NCI-H2196 (cell line): ENCODE measurements around the gene ZBTB37.
"Not testable (repeated sequence)": the region's sequence is repeated elsewhere in the genome, so short reads cannot be mapped to it uniquely, and the experiment has no call there.

Source experiments
- DNase-seq: peaks from one replicate; lab custom pipeline; 2025; ENCODE audit not compliant: unreplicated experiment; lab: John Stamatoyannopoulos, UW

Gene ZBTB37

DNA sequence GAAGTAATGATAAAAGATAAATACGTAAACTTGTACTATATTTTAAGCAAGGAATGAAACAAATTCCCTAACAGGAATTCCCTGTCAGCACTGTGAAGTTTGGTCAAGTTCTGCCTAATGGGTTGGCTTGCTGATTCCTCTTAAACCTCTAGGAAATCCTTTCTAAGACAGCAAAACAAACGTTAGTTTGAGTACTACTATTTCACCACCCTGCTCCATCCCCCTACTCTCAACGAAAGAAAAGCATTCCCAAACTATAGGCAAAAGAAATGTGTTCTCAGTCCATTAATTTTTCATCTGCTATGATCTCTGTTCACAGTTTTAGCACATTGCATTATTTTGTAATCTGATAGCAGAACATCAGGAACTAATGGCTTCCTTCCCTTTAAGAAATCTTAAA lies 32.8 kb downstream of the ZBTB37 start:
- no peak for DNase-seq

DNA sequence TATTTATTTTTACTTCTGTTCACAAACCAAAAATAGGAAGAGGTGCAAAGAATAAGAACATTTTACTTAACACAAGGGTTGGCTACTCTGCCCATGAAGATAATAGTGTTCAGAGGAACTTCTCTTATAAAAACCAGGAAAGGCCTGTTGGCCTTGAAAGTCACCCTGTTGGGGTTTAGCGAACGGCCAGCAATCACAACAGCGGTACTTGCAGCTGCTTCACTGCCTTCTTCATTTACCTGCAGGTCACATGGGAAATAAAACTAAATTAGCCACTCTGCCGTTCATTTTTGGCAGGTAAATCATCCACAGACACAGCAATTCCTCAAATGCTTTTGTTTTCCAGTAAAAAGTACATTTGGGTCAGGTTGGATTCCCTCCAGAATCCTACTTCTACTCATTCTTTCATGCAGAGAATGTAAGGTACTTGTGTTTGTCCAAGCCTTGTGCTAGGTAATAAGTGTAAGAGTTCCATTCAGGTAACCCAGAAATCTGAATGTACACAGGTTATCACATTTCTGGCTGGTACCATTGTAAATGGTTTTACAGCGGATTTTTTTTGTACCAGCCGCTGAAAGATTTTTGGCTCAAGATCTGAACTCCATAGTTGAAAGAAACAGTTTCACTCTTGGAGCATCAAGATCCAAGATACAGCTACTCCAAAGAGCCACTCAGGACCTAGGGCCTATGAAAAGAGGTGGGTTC lies 35.8 kb downstream of the ZBTB37 start:
- DNase-seq: no peak

DNA sequence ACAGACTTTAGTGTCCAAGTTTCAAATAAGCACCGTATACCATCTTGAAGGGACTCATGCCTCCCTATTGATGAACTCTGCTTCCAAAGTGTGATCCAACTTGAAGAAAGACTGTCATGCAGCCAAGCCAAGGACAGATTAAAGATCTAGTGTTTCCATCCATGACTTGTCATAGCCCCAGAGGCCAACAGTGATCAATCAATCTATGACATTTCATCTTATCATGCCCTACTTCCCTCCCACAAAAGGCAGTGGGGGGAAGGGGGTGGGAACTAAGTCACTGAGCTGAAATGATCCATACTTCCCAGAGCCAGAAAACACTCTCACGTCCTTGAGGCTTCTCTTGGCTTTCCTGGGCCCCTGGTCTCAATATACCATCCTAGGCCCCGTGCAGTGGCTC lies 44.9 kb downstream of the ZBTB37 start:
- no peak for DNase-seq

DNA sequence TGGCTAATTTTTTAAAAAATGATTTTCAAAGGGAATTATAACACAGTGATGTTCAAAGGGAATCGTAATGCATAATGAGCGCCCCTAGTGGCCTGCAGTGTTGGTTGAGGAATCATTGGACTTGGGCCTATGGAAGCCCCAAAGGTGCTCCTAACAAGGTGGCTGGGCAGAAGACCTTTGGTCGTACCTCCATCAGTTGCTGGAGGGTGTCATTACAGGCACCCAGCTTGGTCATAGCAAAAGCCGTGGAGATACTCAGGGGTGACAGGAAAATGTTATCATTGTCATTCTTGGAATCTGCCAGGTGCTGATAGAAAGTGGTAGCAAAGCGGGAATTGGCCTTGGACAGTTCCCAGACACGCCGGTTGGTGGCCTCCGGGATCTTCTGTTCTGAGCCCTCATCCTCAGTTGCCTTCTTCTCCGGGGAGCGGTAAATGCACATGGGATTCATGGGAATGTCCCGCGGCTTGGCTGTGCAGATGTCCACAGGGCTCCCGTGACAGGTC lies 46.2 kb downstream of the ZBTB37 start:
- peak; percentile 2 for DNase-seq

DNA sequence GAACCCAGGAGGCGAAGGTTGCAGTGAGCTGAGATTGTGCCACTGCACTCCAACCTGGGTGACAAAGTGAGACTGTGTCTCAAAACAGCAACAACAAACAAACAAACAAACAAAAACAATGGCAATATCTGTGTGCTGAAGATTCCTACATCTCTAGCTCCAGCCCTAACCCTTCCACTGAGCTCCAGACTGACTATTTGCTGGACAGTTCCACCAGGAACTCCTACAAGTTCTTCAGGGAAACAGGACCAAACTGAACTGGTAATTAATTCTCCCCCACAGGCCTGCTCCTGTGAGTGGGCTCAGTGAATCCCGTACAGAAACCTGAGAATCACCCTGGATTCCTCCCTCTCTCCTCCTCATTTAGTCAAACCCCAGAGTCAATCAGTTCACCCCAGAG lies 47.4 kb downstream of the ZBTB37 start:
- DNase-seq: no peak

DNA sequence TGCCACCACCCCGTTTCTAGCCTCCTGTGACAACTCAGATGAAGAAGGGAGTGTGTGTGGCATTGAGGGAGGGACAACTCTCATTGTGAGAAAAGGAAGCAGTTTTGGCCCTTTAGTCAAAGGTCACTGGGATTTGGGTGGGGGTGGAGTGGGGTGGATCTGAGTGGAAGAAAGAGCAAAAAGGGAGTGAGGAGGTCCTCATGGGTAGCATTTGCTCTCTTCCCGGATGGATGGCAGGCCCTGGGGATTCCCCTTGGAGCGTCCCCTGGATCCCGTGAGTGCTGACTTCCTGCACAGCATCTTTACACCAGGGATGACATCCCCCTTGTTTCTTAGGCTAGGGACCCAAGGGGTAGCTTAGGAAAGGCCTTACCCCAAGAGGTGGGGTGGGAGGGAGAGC lies 48.5 kb downstream of the ZBTB37 start:
- DNase-seq: no peak

DNA sequence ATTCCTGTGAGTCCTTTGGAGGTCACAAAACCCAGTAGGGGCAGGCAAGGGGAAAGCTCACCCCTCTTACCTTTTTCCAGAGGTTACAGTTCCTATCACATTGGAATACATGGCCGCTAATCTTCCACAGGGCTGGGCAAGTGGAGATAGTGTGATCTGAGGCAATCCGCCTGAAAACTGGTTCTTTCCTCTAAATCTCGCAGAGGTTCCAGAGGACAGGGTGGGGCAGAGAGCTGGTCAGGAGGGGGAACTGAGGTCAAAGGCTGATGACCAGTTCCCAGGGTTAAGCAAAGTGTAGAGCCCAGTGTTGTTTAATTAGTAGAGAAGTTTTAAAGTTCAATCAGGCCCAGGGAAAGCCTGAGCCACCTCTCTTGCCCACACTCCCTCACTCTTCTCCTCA lies 49.0 kb downstream of the ZBTB37 start, which contains the start of gene SERPINC1:
Gene SERPINC1 (minus strand): TSS at position 179 of the 400 bp plus-strand sequence. CDS start 68 bp downstream, at position 111.
- DNase-seq: no peak

DNA sequence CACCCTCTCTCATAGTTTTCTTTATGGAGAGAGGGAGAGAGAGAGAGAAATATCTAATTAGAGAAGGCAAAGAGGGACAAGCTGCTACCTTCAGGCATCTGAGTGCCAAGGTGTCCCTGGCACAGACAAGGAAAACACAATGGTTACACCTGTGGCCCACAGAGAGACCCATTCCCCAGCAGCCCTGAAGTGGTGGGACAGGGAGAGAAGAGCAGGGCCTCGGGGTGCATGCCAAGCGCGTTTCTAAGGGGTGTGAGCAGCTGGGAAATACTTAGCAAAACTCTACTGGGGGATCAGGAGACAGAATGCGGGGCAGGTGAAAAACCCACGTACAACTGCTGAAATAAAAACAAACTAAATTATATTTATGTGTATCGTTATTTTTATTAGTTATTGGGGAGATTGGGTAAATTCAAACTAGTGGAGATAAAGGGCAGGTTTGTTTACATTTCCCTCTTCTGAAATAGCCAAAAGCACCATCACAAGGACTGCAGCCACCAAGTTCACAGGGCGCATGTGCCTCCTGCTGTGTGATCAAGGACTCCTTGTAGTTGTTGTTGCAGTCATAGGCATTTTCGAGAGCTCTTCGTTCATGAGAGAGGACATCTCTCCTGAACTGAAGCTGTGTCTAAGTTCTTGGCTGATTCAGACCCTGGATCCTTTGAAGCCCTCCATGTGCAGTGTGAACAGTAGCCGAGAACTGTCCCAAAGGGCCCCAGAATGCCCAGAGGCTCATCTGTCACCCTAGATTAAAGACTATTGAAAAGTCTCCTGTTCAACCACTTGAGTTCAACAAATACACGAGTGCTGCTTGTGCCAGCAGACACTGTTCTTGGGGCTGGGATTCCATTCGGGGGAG lies 49.7 kb downstream of the ZBTB37 start:
- DNase-seq: no peak

DNA sequence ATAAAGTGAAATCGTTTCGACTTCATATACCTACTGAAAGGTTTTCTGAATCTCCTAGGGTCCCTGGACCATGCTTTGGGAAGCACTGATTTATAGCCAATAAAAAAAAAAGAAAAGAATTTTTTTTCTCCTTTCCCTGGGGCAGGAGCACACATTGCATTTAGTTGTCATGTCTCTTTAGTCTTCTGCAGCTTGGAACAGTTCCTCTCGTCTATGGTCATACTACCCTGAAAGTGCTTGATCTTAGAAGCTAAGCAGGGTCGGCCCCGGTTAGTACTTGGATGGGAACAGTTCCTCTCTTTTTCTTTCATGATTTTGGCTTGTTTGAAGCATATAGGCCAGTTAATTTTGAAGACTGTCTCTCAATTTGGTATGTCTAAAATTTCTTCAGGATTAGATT lies 52.7 kb downstream of the ZBTB37 start:
- no peak for DNase-seq

DNA sequence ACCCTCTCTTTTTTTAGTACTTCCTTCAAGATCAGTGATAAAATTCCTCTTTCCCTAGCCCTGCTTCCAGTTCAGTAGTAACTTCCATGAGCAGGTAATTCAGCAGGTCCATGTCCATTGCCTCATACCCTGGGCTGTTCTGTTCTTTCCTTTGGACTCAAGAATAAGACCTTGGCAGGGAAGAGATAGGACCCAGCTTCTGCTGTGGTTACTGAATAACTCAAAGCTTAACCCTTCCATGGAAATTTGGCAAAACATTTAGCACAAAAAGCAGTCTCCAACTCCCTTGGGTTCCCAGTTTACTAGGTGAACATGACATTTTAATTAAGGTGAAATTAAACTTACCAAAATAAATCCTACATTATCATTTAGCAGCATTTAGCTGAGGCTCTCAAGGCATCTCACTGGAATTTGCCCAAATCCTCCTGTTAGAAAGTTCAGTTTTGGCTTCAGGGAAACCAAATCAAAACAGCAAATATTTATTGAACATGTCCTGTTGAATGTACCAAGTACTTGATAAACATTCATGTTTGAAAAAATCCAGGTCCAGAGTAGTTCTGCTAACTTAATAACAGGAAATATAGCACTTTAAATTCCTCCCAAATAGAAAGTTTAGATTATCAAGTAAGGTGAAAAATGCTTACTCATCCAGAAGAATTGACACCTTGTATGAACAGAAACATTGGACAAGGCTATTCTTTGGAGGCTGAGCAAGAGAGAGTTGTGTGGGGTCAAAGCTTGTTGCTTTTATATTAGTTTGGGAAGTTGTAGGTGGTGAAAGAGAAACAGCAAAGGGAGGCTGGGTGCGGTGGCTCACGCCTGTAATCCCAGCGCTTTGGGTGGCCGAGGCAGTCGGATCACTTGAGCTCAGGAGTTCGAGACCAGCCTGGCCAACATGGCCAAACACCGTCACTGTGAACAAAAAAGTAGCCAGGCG lies 57.4 kb downstream of the ZBTB37 start:
- no peak for DNase-seq

DNA sequence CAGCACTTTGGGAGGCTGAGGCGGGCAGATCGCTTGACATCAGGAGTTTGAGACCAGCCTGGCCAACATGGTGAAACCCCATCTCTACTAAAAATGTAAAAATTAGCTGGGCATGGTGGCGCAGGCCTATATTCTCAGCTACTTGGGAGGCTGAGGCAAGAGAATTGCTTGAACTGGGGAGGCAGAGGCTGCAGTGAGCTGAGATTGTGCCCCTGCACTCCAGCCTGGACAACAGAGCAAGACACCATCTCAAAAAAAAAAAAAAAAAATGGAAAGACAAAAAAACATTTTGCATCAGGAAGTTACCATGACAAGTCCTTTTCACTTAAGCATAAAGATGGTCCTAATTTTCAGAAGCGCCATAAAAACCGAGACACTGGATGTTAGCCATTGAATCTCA lies 62.4 kb downstream of the ZBTB37 start:
- not testable (repeated sequence) for DNase-seq

DNA sequence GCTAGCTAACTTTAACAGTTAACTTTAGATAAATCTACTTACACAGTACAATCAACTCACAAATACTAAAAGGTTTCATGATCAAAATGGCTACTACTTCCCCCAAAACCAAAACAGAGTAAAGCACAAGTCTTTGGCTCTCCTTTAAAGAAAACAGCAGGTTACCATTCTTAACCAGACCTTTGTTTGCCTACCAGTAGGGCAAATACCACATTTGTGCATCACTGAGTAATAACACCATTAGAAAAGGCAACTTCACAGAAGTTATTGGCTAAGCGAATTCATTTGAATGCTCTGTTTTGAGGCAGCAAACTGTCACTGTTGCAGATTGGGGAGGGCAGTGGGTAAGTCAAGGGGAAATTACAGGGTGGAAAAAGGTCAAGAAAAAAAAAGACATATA lies 66.3 kb downstream of the ZBTB37 start:
- DNase-seq: no peak

DNA sequence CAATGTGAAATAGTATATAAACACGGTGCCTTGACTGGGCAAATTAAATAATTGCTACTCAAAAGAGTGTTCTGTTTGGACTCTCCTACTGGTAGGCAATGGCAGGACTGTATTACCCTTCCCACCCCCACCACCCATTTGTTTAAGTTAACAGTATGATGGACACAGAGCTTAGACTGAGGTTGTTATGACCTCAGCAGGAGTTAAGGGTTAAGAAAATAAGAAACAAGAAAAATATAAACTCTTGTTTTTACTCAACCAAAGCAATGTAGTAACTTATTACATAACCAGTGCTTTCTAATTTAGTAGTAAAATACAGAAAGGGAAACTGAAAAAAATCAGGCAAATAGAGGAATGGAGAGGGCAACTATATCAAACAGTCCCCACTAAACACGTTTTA lies 68.9 kb downstream of the ZBTB37 start:
- DNase-seq: no peak

DNA sequence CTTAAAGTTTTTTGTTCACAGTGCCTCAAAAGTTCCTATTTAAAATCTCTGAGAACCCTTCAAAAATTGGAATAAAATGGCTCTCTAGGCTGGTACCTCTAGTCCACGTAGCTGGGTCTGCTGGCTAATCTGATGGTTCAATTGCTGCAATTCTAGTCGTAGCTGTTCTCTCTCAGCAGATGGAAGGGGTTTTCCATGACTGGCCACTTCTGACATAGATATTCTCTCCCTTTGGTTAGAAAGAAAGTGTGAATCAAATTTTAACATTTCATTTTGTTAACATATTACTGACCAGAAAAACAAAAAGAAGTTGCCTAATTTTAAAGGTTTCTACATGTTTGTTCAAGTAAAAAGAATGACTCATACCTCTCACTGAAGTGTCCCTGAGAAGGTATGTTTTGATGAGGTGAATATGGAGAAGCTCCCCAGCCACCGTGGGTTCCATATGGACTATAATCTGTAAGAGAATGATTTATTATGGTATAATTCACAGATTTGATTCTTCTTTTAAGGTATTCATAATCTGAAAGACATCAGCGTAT lies 78.3 kb downstream of the ZBTB37 start:
- no peak for DNase-seq

DNA sequence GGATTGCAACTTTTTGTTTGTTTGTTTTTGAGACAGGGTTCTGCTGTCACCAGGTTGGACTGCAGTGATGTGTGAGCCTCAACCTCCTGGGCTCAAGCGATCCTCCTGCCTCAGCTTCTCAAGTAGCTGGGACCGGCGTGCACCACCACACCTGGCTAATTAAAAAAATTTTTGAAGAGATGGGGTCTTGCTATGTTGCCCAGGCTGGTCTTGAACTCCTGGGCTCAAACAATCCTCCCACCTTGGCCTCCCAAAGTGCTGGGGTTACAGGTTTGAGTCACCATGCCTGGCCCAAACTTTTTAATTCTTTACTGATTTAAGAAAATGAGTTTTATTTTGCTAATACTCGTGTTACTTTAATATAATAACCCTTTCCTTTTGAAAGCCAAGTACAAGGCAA lies 80.4 kb downstream of the ZBTB37 start:
- DNase-seq: no peak
